GM21515 (cell line): ENCODE results near the gene CARD9.
"Not testable (repeated sequence)": the region's sequence is repeated elsewhere in the genome, so short reads cannot be mapped to it uniquely, and the experiment has no call there.

ENCODE experiments used
- ATAC-seq: cut with Tn5 transposase; IDR thresholded peaks from one replicate; pipeline ENCODE4 v1.9.1; 2021; ENCODE audit not compliant: unreplicated experiment

CARD9 gene

GRCh38 chr9:136364942-136365774 lies 8.3 kb downstream of the CARD9 start:
- no peak for ATAC-seq

DNA sequence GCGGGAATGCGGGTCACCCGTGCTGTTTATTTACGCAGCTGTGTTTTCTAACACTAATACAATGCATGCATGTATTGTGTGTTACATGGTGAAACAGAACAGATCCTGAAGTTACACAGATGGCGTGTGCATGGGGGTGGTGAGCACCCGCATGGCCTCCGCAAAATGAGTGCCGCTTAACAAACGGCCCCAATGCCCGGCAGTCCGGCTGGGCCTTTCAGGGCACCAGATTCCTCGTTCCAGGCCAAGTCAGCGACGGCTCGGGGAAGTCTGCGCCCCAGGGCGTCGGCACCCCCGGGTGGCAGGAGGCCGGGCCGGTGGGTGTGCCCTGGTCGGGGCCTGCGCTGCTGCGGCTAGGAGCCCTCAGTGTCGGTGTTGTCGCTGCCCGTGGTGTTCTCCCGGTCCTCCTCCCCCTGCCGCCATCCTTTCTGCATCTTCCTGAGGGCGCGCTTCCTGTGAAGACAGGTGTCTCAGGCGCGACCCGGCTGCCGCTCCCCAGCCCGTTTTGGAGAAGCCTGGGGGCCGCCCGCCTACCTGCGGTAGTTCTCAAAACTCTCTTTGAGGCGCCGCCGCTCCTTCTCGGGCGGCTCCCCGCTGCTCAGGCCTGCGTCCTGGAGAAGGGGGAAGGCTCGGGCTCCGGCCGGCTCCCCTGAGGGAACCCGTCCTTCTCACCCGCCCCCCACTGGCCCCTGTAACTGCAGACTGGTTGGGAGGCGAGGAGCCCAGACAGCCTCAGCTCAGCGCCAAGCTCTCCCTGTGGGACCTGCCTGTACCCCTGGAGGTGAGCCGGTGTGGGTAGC lies 9.3 kb downstream of the CARD9 start:
- no peak for ATAC-seq

DNA sequence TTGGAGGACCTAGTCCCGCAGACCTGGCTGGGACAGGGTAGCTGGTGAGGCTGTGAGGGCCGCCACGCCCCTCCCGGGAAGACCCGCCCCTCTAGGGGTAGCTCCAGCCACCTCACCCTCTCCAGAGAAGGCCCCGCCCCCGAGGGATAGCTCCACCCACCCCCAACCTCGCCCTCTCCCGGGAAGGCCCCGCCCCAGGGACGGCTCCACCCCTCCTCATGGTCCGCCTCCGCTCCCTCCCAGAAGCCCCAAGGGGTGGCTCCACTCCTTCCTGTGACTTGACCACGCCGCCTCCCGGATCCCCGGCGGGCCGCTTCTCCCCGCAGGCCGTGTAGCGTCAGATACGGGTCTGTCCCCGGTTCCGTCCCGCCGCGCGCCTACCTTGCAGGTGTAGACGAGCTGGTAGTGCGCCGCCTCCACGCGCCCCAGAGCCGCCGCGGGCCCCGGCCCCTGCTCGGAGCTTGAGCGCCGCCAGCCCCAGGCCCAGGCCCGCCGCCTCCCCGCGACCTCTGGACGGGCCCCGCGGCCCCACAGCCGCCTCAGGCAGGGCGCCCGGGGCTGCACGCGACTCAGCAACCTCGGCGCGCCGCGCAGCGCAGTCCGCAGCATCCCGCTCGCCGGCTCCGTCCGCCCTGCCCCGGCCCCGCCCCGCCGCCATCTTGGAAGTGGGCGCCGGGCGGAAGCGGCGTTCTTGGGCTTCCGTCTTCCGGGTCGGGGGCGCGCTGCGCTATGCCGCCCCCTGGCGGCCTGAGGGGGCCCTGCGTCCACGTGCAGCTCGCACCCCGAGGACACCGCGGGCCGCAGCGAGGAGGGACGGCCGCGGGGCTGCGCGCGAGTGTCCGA lies 10.1 kb downstream of the CARD9 start, which contains the start of gene DNLZ:
Gene DNLZ (minus strand): TSS at position 639 of the 843 bp plus-strand sequence. CDS start 30 bp downstream, at position 609.
- peak; percentile 63 for ATAC-seq

- ATAC-seq = no peak
Measured at GRCh38 chr9:136362450-136362784, 11.1 kb downstream of the CARD9 start.

DNA sequence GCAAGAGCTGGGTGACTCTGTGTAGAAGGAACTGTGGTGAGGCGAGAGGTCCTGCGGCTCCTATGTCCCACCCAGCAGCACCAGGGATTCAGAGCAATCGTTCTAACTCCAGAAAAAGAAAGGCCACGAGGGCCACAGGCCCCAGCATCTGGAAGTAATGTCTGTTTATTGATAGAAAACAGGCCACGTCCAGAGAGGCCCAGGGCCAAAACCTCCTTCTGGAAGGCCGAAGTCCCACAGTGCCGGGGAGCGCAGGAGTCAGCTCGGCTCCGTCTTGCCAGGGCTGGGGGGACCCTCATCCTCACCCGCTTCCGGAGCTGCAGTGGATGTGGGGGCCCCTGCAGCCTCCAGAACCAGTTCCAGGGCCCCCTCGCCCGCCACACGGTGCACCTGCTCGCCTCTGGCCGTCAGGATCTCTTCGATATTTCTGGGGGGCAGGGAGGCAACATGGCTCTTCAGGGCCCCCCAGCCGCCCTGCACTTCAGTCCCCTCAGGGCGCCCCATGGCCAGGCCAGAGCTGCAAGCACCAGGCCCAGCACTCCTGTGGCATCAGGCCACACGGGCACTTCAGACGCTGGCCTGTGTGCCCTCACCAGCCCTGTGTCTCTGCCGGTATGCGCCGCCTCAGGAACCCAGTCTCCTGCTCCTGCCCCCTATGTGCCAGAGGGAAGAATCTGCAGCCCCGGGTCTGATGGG lies 11.6 kb downstream of the CARD9 start:
- no peak for ATAC-seq

GRCh38 chr9:136361047-136361753 lies 12.3 kb downstream of the CARD9 start:
- ATAC-seq = no peak

DNA sequence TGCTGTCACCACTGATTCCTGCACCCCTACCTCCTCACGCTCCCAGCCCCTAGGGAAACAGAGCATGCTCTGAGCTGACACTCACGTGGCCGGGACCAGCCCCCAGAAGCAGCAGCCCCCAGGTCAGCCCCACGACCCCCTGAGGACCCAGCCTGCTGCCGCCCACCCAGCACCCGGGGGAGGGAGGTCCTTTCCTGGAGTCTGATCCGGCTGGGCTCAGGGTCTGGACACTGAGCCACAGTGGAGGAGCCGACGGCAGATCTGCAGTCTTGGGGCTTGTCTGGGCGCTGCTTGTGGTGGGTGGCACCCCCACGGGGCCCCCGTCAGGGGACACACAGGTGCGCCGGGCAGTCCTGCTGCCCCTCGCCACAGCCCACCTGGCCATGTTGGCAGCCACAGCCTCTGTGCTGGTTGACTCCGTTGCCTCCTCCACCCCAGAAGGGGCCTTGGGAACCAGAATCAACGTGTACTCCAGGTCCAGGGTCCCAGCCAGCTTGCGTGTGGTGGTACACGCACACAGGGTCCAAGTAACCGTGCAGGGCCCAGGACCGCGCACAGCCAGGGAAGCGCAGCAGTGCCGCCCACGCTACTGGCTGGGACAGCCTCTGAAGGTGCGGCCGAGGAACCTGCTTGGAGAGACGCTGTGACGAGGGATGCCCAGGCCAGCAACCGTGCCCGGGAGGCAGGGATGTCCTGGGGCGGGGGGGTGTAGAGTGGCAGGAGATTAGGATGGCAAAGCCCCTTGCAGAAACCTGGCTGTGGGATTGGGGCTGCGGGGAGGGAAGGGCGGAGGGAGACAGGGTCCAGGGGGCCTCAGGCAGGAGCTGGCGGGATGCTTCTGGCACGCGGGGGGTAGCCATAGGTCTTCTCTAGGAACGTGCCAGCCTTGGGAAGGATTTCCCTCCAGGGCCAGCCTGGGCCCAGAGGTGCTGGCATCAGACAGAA lies 13.4 kb downstream of the CARD9 start:
- no peak for ATAC-seq

GRCh38 chr9:136358888-136359287 lies 14.6 kb downstream of the CARD9 start:
- ATAC-seq = no peak

DNA sequence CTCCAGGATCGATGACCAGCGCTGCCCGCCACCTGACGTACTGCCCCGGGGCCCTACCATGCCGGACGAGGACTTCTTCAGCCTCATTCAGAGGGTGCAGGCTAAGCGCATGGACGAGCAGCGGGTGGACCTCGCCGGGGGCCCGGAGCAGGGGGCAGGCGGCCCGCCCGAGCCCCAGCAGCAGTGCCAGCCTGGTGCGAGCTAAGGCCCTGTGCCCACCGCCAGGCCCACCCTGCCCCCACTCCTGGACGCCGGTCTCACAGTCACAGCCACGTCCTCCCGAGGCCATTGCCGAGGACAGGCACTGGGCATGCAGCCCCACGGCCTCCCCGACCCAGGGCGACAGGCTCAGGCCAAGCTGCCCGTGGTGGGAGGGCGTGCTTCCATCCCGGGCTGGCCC lies 15.5 kb downstream of the CARD9 start:
- no peak for ATAC-seq

GRCh38 chr9:136357202-136357725 lies 16.2 kb downstream of the CARD9 start:
- no peak for ATAC-seq

DNA sequence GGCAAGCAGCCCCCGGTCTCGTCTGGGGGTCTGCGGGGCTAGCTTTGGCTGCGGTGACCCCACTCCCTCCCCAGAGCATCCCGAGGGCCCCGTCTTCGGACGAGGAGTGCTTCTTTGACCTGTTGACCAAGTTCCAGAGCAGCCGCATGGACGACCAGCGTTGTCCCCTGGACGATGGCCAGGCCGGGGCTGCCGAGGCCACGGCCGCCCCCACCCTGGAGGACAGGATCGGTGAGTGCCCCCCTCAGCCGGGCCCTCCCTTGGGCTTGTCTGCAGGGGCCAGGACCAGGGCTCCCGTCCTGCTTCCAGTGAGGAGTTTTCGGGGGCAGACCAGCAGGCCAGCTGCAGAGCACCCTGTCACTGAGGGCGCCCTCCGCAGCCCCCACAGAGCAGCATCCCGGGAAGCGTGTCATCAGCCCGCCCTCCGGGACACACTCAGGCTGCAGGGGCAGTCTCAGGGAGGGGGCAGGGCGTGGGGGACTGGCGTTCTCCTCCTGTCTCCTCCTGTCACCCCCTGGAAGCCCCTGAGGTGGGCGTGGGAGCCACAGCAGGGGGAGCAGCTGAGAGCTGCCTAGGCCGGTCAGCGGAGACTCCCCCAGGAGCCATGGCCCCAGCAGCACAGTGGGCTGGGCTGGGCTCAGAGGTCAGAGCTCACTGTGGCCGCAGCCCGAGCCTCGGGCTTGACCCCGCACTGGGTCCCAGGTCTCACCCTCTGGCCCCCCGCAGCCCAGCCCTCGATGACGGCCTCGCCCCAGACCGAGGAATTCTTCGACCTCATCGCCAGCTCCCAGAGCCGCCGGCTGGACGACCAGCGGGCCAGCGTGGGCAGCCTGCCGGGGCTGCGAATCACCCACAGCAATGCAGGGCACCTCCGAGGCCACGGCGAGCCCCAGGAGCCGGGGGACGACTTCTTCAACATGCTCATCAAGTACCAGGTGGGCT lies 17.6 kb downstream of the CARD9 start:
- ATAC-seq = no peak

DNA sequence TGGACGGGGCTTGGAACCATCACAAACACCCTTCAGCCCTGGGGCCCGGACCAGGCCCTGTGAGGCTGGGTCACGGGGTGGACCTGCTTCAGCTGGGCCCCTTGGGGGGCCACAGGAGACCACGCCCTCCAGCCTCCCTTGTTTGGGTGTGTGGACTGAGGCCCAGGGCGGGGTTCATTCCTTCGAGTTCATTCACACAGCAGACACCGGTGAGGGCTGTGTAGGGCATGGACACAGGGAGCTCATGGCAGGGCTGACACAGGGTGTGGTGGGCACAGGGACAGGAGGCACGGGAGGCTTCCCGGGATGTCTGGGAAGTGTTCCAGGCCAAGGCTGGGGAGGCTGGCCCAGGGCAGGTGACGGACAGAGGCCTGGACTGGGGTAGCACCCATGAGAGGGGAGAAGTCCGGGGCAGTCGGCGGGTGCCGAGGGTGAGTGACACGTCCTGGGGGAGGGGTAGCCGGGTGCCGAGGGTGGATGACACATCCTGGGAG lies 18.8 kb downstream of the CARD9 start:
- ATAC-seq = no peak

GRCh38 chr9:136353757-136354488 lies 19.5 kb downstream of the CARD9 start:
- ATAC-seq = no peak

GRCh38 chr9:136353088-136353487 lies 20.4 kb downstream of the CARD9 start:
- no peak for ATAC-seq

DNA sequence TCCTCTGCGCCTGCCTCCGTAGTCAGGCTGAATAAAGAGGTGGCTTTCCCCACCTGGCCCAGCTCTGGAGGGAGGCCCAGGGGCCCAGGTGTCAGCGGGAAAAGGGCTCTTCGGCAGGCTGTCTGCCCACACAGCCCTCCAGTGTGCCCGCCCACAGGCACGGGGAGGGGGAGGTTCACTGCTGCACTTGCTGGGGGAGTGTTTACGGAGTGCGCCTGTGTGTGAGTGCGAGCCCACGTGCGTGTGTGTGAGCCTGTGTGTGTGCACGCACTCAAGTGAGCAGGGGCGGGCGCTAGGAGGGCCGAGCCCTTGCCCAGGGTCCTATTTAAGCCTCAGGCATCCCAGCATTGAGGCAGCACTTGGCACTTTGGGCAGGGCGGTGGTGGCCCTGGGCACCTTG lies 20.8 kb downstream of the CARD9 start:
- no peak for ATAC-seq

GRCh38 chr9:136351868-136352267 lies 21.6 kb downstream of the CARD9 start:
- ATAC-seq = not testable (repeated sequence)
